Sigmoid colon (tissue), 7 donors: ENCODE results near the gene CDC42BPB. TPM values are rescaled to one million over a fixed set of nuclear protein-coding genes. Genes with fewer than 3 reads are reported as not detected.
A peak's percentile ranks its signal among the peaks of the same experiment; 100 is the strongest.

ENCODE experiments used
- DNase-seq: peaks from one replicate; pipeline ENCODE4 v3.0.0-alpha.2; 2019
- H3K27ac ChIP-seq, 4 donors: fragments of 200-600 bp; sonication (generic); one replicate each; pipeline ENCODE4 v1.5.1; 2016 to 2019; ENCODE audit warnings: mild to moderate bottlenecking in 1 of 4
- H3K27me3 ChIP-seq, 3 donors: fragments of 200-600 bp; sonication (generic); one replicate each; pipeline ENCODE4 v1.5.1; 2019; ENCODE audit warnings: mild to moderate bottlenecking in 1 of 3
- H3K36me3 ChIP-seq, 4 donors: fragments of 200-600 bp; sonication (generic); one replicate each; pipeline ENCODE4 v1.5.1; 2016 to 2019
- H3K4me1 ChIP-seq, 4 donors: fragments of 200-600 bp; sonication (generic); one replicate each; pipeline ENCODE4 v1.5.1; 2017 to 2019
- H3K4me3 ChIP-seq, 4 donors: fragments of 200-600 bp; sonication (generic); one replicate each; pipeline ENCODE4 v1.5.1; 2017 to 2019; ENCODE audit warnings: mild to moderate bottlenecking in 2 of 4, moderate library complexity in 1 of 4
- H3K9me3 ChIP-seq, 4 donors: fragments of 200-600 bp in 3 of 4; sonication (generic) in 3 of 4; one replicate each; pipeline versions ENCODE4 v1.5.1 to v1.6.1; 2013 to 2019
- EP300 ChIP-seq, 4 donors: sonication (generic); formaldehyde crosslinking; IDR thresholded peaks; one replicate each; pipeline ENCODE4 v1.6.1; 2017; ENCODE audit warnings: antibody characterized with exemption in 4 of 4
- POLR2A ChIP-seq, 2 donors: fragments of 450-650 bp; IDR thresholded peaks; one replicate each; pipeline ENCODE4 v1.6.1; 2016; ENCODE audit warnings: antibody characterized with exemption in 2 of 2, mild to moderate bottlenecking in 2 of 2, moderate library complexity in 2 of 2
- POLR2AphosphoS5 ChIP-seq, 4 donors: sonication (generic); formaldehyde crosslinking; IDR thresholded peaks; one replicate each; pipeline ENCODE4 v1.6.1; 2017; ENCODE audit warnings: antibody characterized with exemption in 4 of 4
- WGBS, 2 donors: extraction: QIAGEN DNeasy Blood & Tissue Kit; methylation state at CpG; one replicate each; pipeline ENCODE4 v1.1.7; 2013; 5-methylcytosine and 5-hydroxymethylcytosine counted together
- intact Hi-C: fragments of 100-400 bp; cut with DNase I; formaldehyde crosslinking; loops from one replicate; pipeline ENCODE4 v1.15.1; 2023
- polyA plus RNA-seq, 3 donors: library from polyadenylated mRNA; stranded (reverse); fragments of 200-250 nt; gene quantifications; one replicate each; pipeline ENCODE4 v1.2.3, GENCODE V29; 2013
- total RNA-seq, 4 donors: library from RNA; depleted of rRNA; stranded (reverse); fragments of >200 nt; gene quantifications; one replicate each; pipeline ENCODE4 v1.1.0, GENCODE V29; 2016
- TF ChIP-seq, protein P1 (sequence below), 4 experiments: fragments of 450-650 bp in 3 of 4; fragments of 200-600 bp in 1 of 4; IDR thresholded peaks; one replicate each; pipeline ENCODE4 v1.5.1; 2016 to 2019; ENCODE audit warnings: antibody characterized with exemption in 4 of 4, mild to moderate bottlenecking in 3 of 4, moderate library complexity in 2 of 4
- donor health status: healthy with polysubstance abuse.
- donor health status: Bipolar disorder and iron deficiency.
- donor health status: healthy.

CDC42BPB gene
- total and polyA plus RNA-seq, 7 donors, result 18.0 to 82.3 (median 58.5) TPM

DNA sequence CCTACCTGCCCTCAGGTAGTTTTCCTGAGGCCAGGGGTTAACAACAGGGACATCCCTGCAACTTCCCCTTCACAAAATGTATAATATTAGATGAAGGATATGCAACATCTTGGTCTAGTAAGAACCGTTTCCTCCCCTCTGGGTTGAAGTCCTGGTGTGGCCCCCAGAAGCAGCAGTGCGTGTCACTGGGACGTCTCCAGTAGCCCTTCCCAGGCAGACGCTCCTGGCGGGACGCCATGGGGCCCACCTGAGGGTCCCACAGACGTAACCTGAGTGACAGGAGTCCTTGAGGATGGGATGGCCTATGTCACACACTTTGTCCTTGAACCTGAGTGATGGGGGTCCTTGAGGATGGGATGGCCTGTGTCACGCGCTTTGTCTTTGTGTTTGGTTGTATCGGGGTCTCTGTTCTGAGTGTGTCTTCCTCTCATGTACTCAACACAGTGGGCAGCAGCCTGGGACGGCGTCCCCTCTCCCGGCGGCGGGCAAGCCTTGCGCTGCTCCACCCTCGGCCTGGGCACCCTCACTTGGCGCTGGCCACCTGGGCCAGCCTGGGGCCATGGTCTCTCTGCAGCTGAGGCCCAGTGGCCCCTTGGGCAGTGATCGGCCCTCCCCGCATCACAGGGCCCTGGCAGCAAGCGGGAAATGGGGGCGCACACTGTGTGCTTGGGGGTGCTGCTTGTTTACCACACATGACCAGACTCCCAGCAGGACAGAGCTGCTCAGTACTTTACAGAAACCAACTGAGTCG is 149.2 kb downstream of the CDC42BPB start:
- TF ChIP-seq, protein P1, sequence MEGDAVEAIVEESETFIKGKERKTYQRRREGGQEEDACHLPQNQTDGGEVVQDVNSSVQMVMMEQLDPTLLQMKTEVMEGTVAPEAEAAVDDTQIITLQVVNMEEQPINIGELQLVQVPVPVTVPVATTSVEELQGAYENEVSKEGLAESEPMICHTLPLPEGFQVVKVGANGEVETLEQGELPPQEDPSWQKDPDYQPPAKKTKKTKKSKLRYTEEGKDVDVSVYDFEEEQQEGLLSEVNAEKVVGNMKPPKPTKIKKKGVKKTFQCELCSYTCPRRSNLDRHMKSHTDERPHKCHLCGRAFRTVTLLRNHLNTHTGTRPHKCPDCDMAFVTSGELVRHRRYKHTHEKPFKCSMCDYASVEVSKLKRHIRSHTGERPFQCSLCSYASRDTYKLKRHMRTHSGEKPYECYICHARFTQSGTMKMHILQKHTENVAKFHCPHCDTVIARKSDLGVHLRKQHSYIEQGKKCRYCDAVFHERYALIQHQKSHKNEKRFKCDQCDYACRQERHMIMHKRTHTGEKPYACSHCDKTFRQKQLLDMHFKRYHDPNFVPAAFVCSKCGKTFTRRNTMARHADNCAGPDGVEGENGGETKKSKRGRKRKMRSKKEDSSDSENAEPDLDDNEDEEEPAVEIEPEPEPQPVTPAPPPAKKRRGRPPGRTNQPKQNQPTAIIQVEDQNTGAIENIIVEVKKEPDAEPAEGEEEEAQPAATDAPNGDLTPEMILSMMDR (IDR thresholded peaks at IDR 0.05), result no peak
- TF ChIP-seq POLR2A (IDR thresholded peaks at IDR 0.05), result no peak
- intact Hi-C loops, result no loop called here
- peaks cover 0 to 35% (median 8%) of the 10 kb centered on the region in 4 donors for H3K36me3 ChIP-seq
- peak; percentile 42 for DNase-seq
- 93 to 96% methylated on average over 23 of the region's 23 CpGs for WGBS, 2 donors
- no peaks in the 10 kb centered on the region for H3K4me1 ChIP-seq
- no peaks in the 10 kb centered on the region for H3K9me3 ChIP-seq
- no peak overlapping the region for H3K4me3 ChIP-seq
- no peak overlapping the region for H3K27ac ChIP-seq
- H3K27me3 ChIP-seq, result no peaks in the 10 kb centered on the region

DNA sequence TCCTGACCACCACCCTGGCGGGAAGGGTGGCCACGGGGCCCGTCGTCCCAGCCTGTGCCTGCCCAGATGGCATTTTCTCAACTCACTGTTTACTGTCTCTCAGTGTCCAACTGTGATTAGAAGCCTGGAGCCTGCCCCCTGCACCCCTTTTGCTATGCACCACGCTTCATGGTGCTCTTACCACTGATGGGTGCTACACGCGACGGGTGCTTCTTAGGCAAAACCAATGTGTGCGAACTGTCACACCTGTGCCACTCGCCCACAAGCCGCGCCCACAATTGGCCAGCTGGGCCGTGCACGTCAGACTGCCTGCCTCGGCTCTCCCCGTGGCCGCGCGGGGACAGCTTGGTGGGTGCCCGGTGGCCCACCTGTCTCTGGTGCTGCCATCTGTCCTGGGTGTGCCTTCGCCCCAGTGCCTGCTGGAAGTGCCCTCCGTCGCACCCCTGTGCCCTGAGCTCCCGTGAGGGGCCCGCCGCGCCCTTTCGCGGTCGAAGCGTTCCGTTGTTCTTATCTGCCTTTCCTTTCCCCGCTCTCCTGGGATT is 150.0 kb downstream of the CDC42BPB start:
- no peaks in the 10 kb centered on the region for H3K4me1 ChIP-seq
- no peaks in the 10 kb centered on the region for H3K9me3 ChIP-seq
- intact Hi-C loops, result no loop called here
- WGBS, 2 donors, result 88 to 94% methylated on average over 33 of the region's 33 CpGs
- H3K4me3 ChIP-seq, result no peak overlapping the region
- no peak for DNase-seq
- H3K36me3 ChIP-seq, result peaks cover 0 to 38% (median 9%) of the 10 kb centered on the region in 4 donors
- TF ChIP-seq EP300 (IDR thresholded peaks at IDR 0.05), result no peak
- TF ChIP-seq, protein P1 (IDR thresholded peaks at IDR 0.05), result no peak
- no peak for TF ChIP-seq POLR2A (IDR thresholded peaks at IDR 0.05)
- TF ChIP-seq POLR2AphosphoS5 (IDR thresholded peaks at IDR 0.05), result no peak
- H3K27ac ChIP-seq, result no peak overlapping the region
- H3K27me3 ChIP-seq, result no peaks in the 10 kb centered on the region

DNA sequence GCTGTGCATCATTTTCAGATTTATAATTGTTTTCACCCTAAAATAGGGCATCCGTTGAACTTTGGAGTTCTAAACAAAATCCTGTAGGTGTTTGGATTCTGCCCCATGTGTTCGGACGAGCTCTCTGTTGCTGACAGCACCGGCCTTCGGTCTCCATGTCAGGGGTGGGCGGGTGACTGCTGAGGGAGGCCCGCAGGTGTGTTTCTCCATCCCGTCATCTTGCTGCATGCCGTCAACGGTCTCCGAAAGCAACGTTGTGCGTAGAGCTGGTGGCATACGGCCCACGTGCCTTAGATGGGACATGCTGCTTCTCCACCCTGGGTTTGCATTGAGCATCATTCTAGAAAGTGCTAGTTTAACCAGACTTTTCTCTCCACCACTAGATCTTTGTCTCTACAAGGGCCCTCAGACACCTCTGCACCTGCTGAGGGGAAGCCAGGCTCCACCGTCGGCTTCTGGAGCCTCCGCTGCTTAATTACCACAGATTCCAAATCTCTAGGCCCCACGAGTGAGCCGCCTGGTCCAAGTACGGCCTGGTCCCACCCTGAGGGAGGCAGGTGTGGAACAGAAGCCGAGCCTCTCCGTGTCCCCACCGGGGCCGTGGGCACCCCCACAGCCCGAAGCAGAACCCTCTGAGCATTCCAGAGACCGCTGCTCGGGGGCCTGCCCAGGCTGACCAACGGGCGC is 150.6 kb downstream of the CDC42BPB start:
- no peak for DNase-seq
- H3K4me3 ChIP-seq, result no peak overlapping the region
- no peaks in the 10 kb centered on the region for H3K9me3 ChIP-seq
- TF ChIP-seq POLR2A (IDR thresholded peaks at IDR 0.05) (no peak), POLR2AphosphoS5 (IDR thresholded peaks at IDR 0.05) (no peak), EP300 (IDR thresholded peaks at IDR 0.05) (no peak)
- TF ChIP-seq, protein P1 (IDR thresholded peaks at IDR 0.05), result no peak
- no peaks in the 10 kb centered on the region for H3K4me1 ChIP-seq
- 96 to 97% methylated on average over 30 of the region's 30 CpGs for WGBS, 2 donors
- peaks cover 0 to 38% (median 9%) of the 10 kb centered on the region in 4 donors for H3K36me3 ChIP-seq
- intact Hi-C loops, result no loop called here
- H3K27ac ChIP-seq, result no peak overlapping the region
- no peaks in the 10 kb centered on the region for H3K27me3 ChIP-seq

DNA sequence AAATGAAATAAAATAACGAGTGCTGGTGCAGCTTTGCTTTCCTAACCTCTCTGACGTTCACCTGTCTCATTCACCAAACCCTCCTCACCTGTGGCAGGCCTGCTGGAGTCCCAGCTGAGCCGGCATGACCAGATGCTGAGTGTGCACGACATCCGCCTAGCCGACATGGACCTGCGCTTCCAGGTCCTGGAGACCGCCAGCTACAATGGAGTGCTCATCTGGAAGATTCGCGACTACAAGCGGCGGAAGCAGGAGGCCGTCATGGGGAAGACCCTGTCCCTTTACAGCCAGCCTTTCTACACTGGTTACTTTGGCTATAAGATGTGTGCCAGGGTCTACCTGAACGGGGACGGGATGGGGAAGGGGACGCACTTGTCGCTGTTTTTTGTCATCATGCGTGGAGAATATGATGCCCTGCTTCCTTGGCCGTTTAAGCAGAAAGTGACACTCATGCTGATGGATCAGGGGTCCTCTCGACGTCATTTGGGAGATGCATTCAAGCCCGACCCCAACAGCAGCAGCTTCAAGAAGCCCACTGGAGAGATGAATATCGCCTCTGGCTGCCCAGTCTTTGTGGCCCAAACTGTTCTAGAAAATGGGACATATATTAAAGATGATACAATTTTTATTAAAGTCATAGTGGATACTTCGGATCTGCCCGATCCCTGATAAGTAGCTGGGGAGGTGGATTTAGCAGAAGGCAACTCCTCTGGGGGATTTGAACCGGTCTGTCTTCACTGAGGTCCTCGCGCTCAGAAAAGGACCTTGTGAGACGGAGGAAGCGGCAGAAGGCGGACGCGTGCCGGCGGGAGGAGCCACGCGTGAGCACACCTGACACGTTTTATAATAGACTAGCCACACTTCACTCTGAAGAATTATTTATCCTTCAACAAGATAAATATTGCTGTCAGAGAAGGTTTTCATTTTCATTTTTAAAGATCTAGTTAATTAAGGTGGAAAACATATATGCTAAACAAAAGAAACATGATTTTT is 151.9 kb downstream of the CDC42BPB start:
- no peak for TF ChIP-seq POLR2AphosphoS5 (IDR thresholded peaks at IDR 0.05)
- TF ChIP-seq, protein P1 (IDR thresholded peaks at IDR 0.05), result no peak
- no peak for TF ChIP-seq POLR2A (IDR thresholded peaks at IDR 0.05)
- no peak for TF ChIP-seq EP300 (IDR thresholded peaks at IDR 0.05)
- Histone ChIP-seq H3K4me3 (no peak overlapping the region), H3K27ac (no peak overlapping the region), H3K4me1 (no peaks in the 10 kb centered on the region), H3K9me3 (no peaks in the 10 kb centered on the region), H3K36me3 (peaks cover 0 to 38% (median 9%) of the 10 kb centered on the region in 4 donors), H3K27me3 (no peaks in the 10 kb centered on the region)
- DNase-seq, result no peak
- 96% methylated on average over 38 of the region's 38 CpGs for WGBS, 2 donors
- intact Hi-C loops, result no loop called here
